GM21390 (cell line): Measurements from ENCODE around the gene SRR.
A peak's percentile ranks its signal among the peaks of the same experiment; 100 is the strongest.
"Not testable (repeated sequence)": the region's sequence is repeated elsewhere in the genome, so short reads cannot be mapped to it uniquely, and the experiment has no call there.

ENCODE experiments used
- ATAC-seq: cut with Tn5 transposase; IDR thresholded peaks from one replicate; pipeline ENCODE4 v1.9.1; 2021; ENCODE audit not compliant: unreplicated experiment

Gene SRR

GRCh38 chr17:2289878-2290478 lies 13.8 kb upstream of the SRR start:
- no peak for ATAC-seq

GRCh38 chr17:2292100-2292499 lies 11.7 kb upstream of the SRR start:
- no peak for ATAC-seq

GRCh38 chr17:2295575-2295974 lies 8.2 kb upstream of the SRR start:
- no peak for ATAC-seq

GRCh38 chr17:2297023-2297422 lies 6.7 kb upstream of the SRR start:
- ATAC-seq, result no peak

- ATAC-seq, result no peak
Observed at GRCh38 chr17:2299136-2299535, 4.6 kb upstream of the SRR start.

GRCh38 chr17:2299756-2300155 lies 4.0 kb upstream of the SRR start:
- ATAC-seq, result no peak

GRCh38 chr17:2302778-2303203 lies 959 bp upstream of the SRR start:
- no peak for ATAC-seq

- no peak for ATAC-seq
Observed at GRCh38 chr17:2304931-2305330, 1.2 kb downstream of the SRR start.

GRCh38 chr17:2309338-2310154 lies 5.8 kb downstream of the SRR start:
- ATAC-seq, result no peak

- ATAC-seq, result no peak
Observed at GRCh38 chr17:2312736-2313135, 9.0 kb downstream of the SRR start.

- ATAC-seq, result not testable (repeated sequence)
Observed at GRCh38 chr17:2316916-2317205, 13.1 kb downstream of the SRR start.

- no peak for ATAC-seq
Observed at GRCh38 chr17:2317796-2318195, 14.0 kb downstream of the SRR start.

- no peak for ATAC-seq
Observed at GRCh38 chr17:2319051-2319450, 15.3 kb downstream of the SRR start.

GRCh38 chr17:2321399-2321798 lies 17.6 kb downstream of the SRR start:
- ATAC-seq, result no peak

GRCh38 chr17:2323629-2324314 lies 20.0 kb downstream of the SRR start:
- no peak for ATAC-seq

GRCh38 chr17:2331303-2331702 lies 27.6 kb downstream of the SRR start:
- no peak for ATAC-seq

- no peak for ATAC-seq
Observed at GRCh38 chr17:2335726-2336214, 32.0 kb downstream of the SRR start.

- peak; percentile 86 for ATAC-seq
Observed at GRCh38 chr17:2336215-2336851, 32.6 kb downstream of the SRR start, which contains the start of gene TSR1. Gene TSR1, minus strand, starts transcription at chr17:2336457. Its CDS starts 30 bp downstream, at chr17:2336427.

GRCh38 chr17:2336852-2337543 lies 33.2 kb downstream of the SRR start, which contains the start of gene SGSM2:
Gene SGSM2, plus strand, starts transcription at chr17:2337501. Its CDS starts 188 bp downstream, at chr17:2337689.
- no peak for ATAC-seq

GRCh38 chr17:2337544-2338314 lies 34.0 kb downstream of the SRR start:
- ATAC-seq, result no peak
